Measurements from ENCODE around the gene CCDC7. TPM values are rescaled to one million over a fixed set of nuclear protein-coding genes. Genes with fewer than 3 reads are reported as not detected.

CCDC7 gene
- total RNA-seq, 1 donor from 2014 or later: 11.1 TPM

- TF ChIP-seq CTCF (IDR thresholded peaks at IDR 0.05; ENCODE audit: unreplicated experiment): no peak
- Mint-ChIP-seq H3K36me3 (peaks cover 1% of the 10 kb centered on the region), H3K4me3 (no peak overlapping the region), H3K27me3 (ENCODE audit: low read depth) (no peaks in the 10 kb centered on the region), H3K9me3 (peaks cover 48% of the 10 kb centered on the region), H3K27ac (no peak overlapping the region), H3K4me1 (no peaks in the 10 kb centered on the region)
- DNase-seq (ENCODE audit: low spot score in 2 of 2, unreplicated experiment in 2 of 2): no peak
These were observed 235.0 kb downstream of the CCDC7 start for GRCh38 chr10:32680803-32681557.

GRCh38 chr10:32684291-32684690, 238.4 kb downstream of the CCDC7 start:
- Mint-ChIP-seq H3K27me3 (ENCODE audit: low read depth) (no peaks in the 10 kb centered on the region), H3K9me3 (peaks cover 31% of the 10 kb centered on the region), H3K4me3 (no peak overlapping the region), H3K36me3 (no peaks in the 10 kb centered on the region), H3K4me1 (no peaks in the 10 kb centered on the region), H3K27ac (no peak overlapping the region)
- no peak for TF ChIP-seq CTCF (IDR thresholded peaks at IDR 0.05; ENCODE audit: unreplicated experiment)
- DNase-seq (ENCODE audit: low spot score in 2 of 2, unreplicated experiment in 2 of 2): no peak

- no peaks in the 10 kb centered on the region for H3K4me1 Mint-ChIP-seq
- DNase-seq (ENCODE audit: low spot score in 2 of 2, unreplicated experiment in 2 of 2): no peak
- H3K36me3 Mint-ChIP-seq: no peaks in the 10 kb centered on the region
- H3K27ac Mint-ChIP-seq: no peak overlapping the region
- no peak overlapping the region for H3K4me3 Mint-ChIP-seq
- TF ChIP-seq CTCF (IDR thresholded peaks at IDR 0.05; ENCODE audit: unreplicated experiment): no peak
- peaks cover 18% of the 10 kb centered on the region for H3K9me3 Mint-ChIP-seq
- no peaks in the 10 kb centered on the region for H3K27me3 Mint-ChIP-seq (ENCODE audit: low read depth)
These were observed 241.2 kb downstream of the CCDC7 start for GRCh38 chr10:32687116-32687515.

- H3K9me3 Mint-ChIP-seq: peaks cover 13% of the 10 kb centered on the region
- no peak overlapping the region for H3K4me3 Mint-ChIP-seq
- no peaks in the 10 kb centered on the region for H3K27me3 Mint-ChIP-seq (ENCODE audit: low read depth)
- no peak overlapping the region for H3K27ac Mint-ChIP-seq
- H3K4me1 Mint-ChIP-seq: no peaks in the 10 kb centered on the region
- no peaks in the 10 kb centered on the region for H3K36me3 Mint-ChIP-seq
- no peak for TF ChIP-seq CTCF (IDR thresholded peaks at IDR 0.05; ENCODE audit: unreplicated experiment)
- DNase-seq (ENCODE audit: low spot score in 2 of 2, unreplicated experiment in 2 of 2): no peak
These were observed 241.6 kb downstream of the CCDC7 start for GRCh38 chr10:32687546-32687945.

GRCh38 chr10:32692174-32692573, 246.2 kb downstream of the CCDC7 start:
- Mint-ChIP-seq H3K27me3 (ENCODE audit: low read depth) (no peaks in the 10 kb centered on the region), H3K27ac (no peak overlapping the region), H3K4me1 (no peaks in the 10 kb centered on the region), H3K36me3 (no peaks in the 10 kb centered on the region), H3K9me3 (peaks cover 22% of the 10 kb centered on the region), H3K4me3 (no peak overlapping the region)
- no peak for TF ChIP-seq CTCF (IDR thresholded peaks at IDR 0.05; ENCODE audit: unreplicated experiment)
- DNase-seq (ENCODE audit: low spot score in 2 of 2, unreplicated experiment in 2 of 2): no peak

Data from mesothelial cell of epicardium (in vitro differentiated cells).